ENCODE data around the gene SLC6A11.

DNA sequence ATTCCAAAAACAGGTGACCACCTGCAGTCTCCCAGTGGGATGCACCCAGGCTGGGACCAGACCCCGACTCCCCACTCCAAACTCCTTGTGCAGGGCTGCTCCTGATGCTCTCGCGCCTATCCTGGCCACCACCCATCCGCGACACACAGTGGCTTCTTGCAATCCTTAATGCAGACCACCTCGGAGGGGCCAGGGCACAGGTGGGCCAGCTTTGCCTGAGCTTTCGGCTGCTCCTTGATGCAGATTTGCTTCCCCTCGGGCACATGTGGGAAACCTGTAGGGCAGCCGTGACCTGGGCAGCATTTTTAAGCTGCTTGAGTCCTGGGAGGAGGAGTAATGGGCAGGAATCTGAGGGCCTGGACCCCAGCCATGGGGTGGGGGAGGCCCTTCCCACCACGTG lies 18.9 kb downstream of the SLC6A11 start:
- TF ChIP-seq TBP (IDR thresholded peaks at IDR 0.05; ENCODE audit: low read depth, low read length) (no peak), FOSL1 (IDR thresholded peaks at IDR 0.05; ENCODE audit: insufficient read depth, low read depth, low read length) (no peak), TEAD4 (IDR thresholded peaks at IDR 0.05; ENCODE audit: low read depth, low read length) (no peak), POLR2A (IDR thresholded peaks at IDR 0.05; ENCODE audit: control extremely low read depth in 1 of 2, low read depth in 2 of 2, low read length in 2 of 2) (no peak), SP1 (IDR thresholded peaks at IDR 0.05; ENCODE audit: low read depth, low read length) (no peak), EZH2 (IDR thresholded peaks at IDR 0.05; ENCODE audit: low read depth, low read length, severe bottlenecking) (no peak), ZNF274 (IDR thresholded peaks at IDR 0.05; ENCODE audit: borderline replicate concordance, extremely low read depth, low read length) (no peak), YY1 (IDR thresholded peaks at IDR 0.05; ENCODE audit: low read depth, low read length) (no peak), CREB1 (IDR thresholded peaks at IDR 0.05) (no peak), RNF2 (IDR thresholded peaks at IDR 0.05; ENCODE audit: borderline replicate concordance, low read depth, low read length, missing control alignments, poor library complexity, severe bottlenecking) (no peak), TAF1 (IDR thresholded peaks at IDR 0.05; ENCODE audit: low read depth, low read length) (no peak), GABPA (IDR thresholded peaks at IDR 0.05; ENCODE audit: borderline replicate concordance, insufficient read depth, low read length) (no peak)
- TF ChIP-seq, protein P1, sequence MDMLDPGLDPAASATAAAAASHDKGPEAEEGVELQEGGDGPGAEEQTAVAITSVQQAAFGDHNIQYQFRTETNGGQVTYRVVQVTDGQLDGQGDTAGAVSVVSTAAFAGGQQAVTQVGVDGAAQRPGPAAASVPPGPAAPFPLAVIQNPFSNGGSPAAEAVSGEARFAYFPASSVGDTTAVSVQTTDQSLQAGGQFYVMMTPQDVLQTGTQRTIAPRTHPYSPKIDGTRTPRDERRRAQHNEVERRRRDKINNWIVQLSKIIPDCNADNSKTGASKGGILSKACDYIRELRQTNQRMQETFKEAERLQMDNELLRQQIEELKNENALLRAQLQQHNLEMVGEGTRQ (IDR thresholded peaks at IDR 0.05; ENCODE audit: low read length), result no peak
- TF ChIP-seq, protein P2, sequence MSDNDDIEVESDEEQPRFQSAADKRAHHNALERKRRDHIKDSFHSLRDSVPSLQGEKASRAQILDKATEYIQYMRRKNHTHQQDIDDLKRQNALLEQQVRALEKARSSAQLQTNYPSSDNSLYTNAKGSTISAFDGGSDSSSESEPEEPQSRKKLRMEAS (IDR thresholded peaks at IDR 0.05), result no peak

All from H1 (cell line).